Fibroblast of pulmonary artery (primary cell): ENCODE results near the gene PLA2G6.
A peak's percentile ranks its signal among the peaks of the same experiment; 100 is the strongest.

Experiments
- DNase-seq: peaks from one replicate; pipeline ENCODE4 v3.0.0-alpha.2; 2010; ENCODE audit warnings: low read depth
- H3K4me3 ChIP-seq: replicated peaks from 2 replicates; pipeline ENCODE4 v1.5.1; 2011; ENCODE audit warnings: low read depth, mild to moderate bottlenecking, control low read depth, low read length, moderate library complexity
- TF ChIP-seq, protein P1 (sequence below): IDR thresholded peaks from 2 replicates; pipeline ENCODE4 v1.5.1; 2011; ENCODE audit warnings: mild to moderate bottlenecking, control low read depth, low read length, inconsistent platforms; ENCODE audit errors: missing control alignments

PLA2G6 gene

DNA sequence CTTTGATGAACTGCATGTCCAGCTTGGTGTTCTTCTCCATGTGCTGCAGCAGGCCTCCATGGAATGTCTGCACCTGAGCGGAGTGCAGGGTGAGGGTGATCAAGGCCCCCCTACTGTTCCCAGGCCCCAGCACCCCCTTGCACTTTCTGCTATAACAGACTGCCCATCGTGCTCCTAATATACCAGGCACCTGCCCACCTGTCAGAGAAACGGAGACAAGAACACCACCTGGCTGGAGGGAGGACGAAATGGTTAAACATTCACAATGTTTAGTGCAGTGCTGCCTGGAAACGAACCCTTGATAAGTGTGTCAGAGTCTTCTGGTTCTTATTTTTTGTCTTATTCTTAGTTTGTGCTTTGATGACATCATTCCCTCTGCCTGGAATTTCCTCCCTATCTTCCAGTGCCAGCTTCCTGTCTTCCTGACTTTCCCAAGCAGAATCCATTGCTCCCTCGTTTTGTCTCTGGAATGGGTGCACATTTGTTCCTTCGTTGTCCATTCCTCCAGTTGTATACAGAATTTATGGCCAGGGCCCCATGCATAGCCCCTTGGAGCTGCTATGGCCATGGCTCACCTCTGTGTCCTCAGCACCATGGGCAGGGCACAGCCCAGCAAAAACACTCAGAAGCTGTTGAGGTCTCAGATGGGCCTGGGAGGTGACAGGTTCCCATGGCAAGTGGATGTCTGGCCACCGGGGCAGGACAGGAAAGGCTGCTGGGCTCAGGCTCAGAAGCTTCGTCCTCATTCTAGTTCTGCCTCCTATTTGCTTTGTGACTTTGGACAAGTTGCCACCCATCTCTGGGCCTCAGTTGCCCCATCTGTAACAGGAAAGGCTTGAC, 83.0 kb downstream of the PLA2G6 start:
- DNase-seq = peak; percentile 80
- TF ChIP-seq, protein P1, sequence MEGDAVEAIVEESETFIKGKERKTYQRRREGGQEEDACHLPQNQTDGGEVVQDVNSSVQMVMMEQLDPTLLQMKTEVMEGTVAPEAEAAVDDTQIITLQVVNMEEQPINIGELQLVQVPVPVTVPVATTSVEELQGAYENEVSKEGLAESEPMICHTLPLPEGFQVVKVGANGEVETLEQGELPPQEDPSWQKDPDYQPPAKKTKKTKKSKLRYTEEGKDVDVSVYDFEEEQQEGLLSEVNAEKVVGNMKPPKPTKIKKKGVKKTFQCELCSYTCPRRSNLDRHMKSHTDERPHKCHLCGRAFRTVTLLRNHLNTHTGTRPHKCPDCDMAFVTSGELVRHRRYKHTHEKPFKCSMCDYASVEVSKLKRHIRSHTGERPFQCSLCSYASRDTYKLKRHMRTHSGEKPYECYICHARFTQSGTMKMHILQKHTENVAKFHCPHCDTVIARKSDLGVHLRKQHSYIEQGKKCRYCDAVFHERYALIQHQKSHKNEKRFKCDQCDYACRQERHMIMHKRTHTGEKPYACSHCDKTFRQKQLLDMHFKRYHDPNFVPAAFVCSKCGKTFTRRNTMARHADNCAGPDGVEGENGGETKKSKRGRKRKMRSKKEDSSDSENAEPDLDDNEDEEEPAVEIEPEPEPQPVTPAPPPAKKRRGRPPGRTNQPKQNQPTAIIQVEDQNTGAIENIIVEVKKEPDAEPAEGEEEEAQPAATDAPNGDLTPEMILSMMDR = no peak
- H3K4me3 ChIP-seq = no peak overlapping the region

GRCh38 chr22:38097557-38098409, 83.8 kb downstream of the PLA2G6 start:
- H3K4me3 ChIP-seq = no peak overlapping the region
- DNase-seq = peak; percentile 40
- TF ChIP-seq, protein P1 = peak; percentile 45

- no peak overlapping the region for H3K4me3 ChIP-seq
- TF ChIP-seq, protein P1 = no peak
- DNase-seq = no peak
These were observed 84.6 kb downstream of the PLA2G6 start for GRCh38 chr22:38097058-38097457.

- no peak for DNase-seq
- no peak overlapping the region for H3K4me3 ChIP-seq
- TF ChIP-seq, protein P1 = no peak
These were observed 92.2 kb downstream of the PLA2G6 start for GRCh38 chr22:38089474-38089851.

- no peak for DNase-seq
- TF ChIP-seq, protein P1 = no peak
- no peak overlapping the region for H3K4me3 ChIP-seq
These were observed 92.8 kb downstream of the PLA2G6 start for GRCh38 chr22:38088629-38089473.

DNA sequence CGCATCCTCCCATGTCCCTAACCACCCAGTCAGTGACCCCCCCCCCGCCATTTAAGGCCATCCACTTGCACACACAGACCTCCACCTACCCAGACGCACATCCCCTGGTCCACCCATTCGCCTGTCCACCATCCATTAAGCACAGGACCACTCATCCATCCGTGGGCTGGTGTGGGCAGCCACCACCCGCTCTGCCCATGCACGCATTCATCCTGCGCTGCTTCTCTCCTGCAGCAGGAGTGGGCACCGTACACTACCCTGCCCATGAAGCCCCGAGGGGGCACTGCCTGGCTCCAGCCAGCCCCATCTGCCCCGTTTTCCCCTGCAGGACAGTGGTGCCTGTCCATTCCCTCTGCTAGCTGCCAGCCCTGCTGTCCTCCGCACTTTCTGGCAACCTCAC, 93.8 kb downstream of the PLA2G6 start:
- TF ChIP-seq, protein P1 = no peak
- H3K4me3 ChIP-seq = no peak overlapping the region
- no peak for DNase-seq
